GM12878 (cell line): ENCODE results near the gene VSX2. TPM values are rescaled to one million over a fixed set of nuclear protein-coding genes. Genes with fewer than 3 reads are reported as not detected.

Experiments used
- ATAC-seq: fragments of 200-7000 bp; cut with Tn5 transposase; 3 replicates; pipeline ENCODE4 v1.9.1; 2020; ENCODE audit warnings: mild to moderate bottlenecking, moderate library complexity
- BruUV-seq: library from RNA; stranded (reverse); fragments of 400-500 nt; replicated peaks from 2 replicates; lab custom pipeline; 2021; lab: Mats Ljungman, UMichigan
- CTCF ChIA-PET: fragments of 300-600 bp; sonication (Branson Sonifier 250); formaldehyde crosslinking; extraction: SDS; loops from one replicate; lab custom pipeline; 2021; ENCODE audit warnings: inconsistent platforms; lab: Yijun Ruan, JAX
- POLR2A ChIA-PET: fragments of 350-600 bp; formaldehyde crosslinking; extraction: SDS; loops from one replicate; lab custom pipeline; 2021; ENCODE audit warnings: inconsistent platforms; lab: Charles Lee
- RAD21 ChIA-PET: fragments of 300-600 bp; sonication (Branson Sonifier 250); formaldehyde crosslinking; loops from one replicate; lab custom pipeline; 2023; ENCODE audit warnings: antibody characterized with exemption; ENCODE audit not compliant: unreplicated experiment; lab: Charles Lee
- SMC1A ChIA-PET: fragments of 300-600 bp; sonication (Branson Sonifier 250); formaldehyde crosslinking; loops from one replicate; lab custom pipeline; 2023; ENCODE audit not compliant: unreplicated experiment, uncharacterized antibody; lab: Charles Lee
- DNase-seq: peaks from one replicate; pipeline ENCODE4 v3.0.0-alpha.2; 2011; ENCODE audit warnings: low read depth, low spot score
- FAIRE-seq: peaks from 3 replicates; lab custom pipeline; 2011; peaks lifted over from hg19 to GRCh38; lab: Jason Lieb, UNC
- H2AFZ ChIP-seq: 2 replicates; pipeline ENCODE4 v1.6.0; 2011; ENCODE audit warnings: low read depth, low read length, control low read depth; ENCODE audit not compliant: control insufficient read depth
- H3K27ac ChIP-seq: 2 replicates; pipeline ENCODE4 v1.5.1; 2011; ENCODE audit warnings: control low read depth; ENCODE audit not compliant: control insufficient read depth, insufficient read depth
- H3K27me3 ChIP-seq, 2 experiments: replicated peaks in 1 of 2; 2 replicates each; pipeline versions ENCODE4 v1.6.0 to v1.6.1; 2011; ENCODE audit warnings: low read length in 1 of 2; ENCODE audit not compliant: control insufficient read depth in 2 of 2, insufficient read depth in 2 of 2
- H3K36me3 ChIP-seq, 2 experiments: 2 replicates each; pipeline ENCODE4 v1.5.1; 2011; ENCODE audit warnings: low read length in 1 of 2; ENCODE audit not compliant: control insufficient read depth in 2 of 2, insufficient read depth in 2 of 2
- H3K4me1 ChIP-seq: 2 replicates; pipeline ENCODE4 v1.6.1; 2011; ENCODE audit warnings: mild to moderate bottlenecking, low read length, moderate library complexity, mixed read lengths; ENCODE audit not compliant: control insufficient read depth, insufficient read depth
- H3K4me2 ChIP-seq: 2 replicates; pipeline ENCODE4 v1.6.0; 2011; ENCODE audit warnings: control low read depth; ENCODE audit not compliant: control insufficient read depth, insufficient read depth
- H3K4me3 ChIP-seq: fragments of 200-600 bp; sonication (generic); 2 replicates; pipeline ENCODE4 v1.5.1; 2016
- H3K79me2 ChIP-seq: 2 replicates; pipeline ENCODE4 v1.6.0; 2011; ENCODE audit warnings: low read length; ENCODE audit not compliant: control insufficient read depth, insufficient read depth
- H3K9ac ChIP-seq: 2 replicates; pipeline ENCODE4 v1.8.0; 2011; ENCODE audit warnings: low read length, control low read depth, mixed read lengths; ENCODE audit not compliant: control insufficient read depth, insufficient read depth
- H3K9me3 ChIP-seq: replicated peaks from 3 replicates; pipeline ENCODE4 v1.5.1; 2011; ENCODE audit warnings: mild to moderate bottlenecking, low read length; ENCODE audit not compliant: control insufficient read depth, insufficient read depth
- H4K20me1 ChIP-seq: 2 replicates; pipeline ENCODE4 v1.6.0; 2011; ENCODE audit not compliant: control insufficient read depth, insufficient read depth
- ASH2L ChIP-seq: fragments of 300-600, 200-600 bp; sonication (generic); IDR thresholded peaks from 2 replicates; pipeline ENCODE4 v1.6.1; 2017; ENCODE audit warnings: low read depth, mild to moderate bottlenecking, borderline replicate concordance
- EED ChIP-seq: sonication (generic); IDR thresholded peaks from 2 replicates; pipeline ENCODE4 v1.6.1; 2016; ENCODE audit warnings: antibody characterized with exemption, low read depth
- ESRRA ChIP-seq: IDR thresholded peaks from 2 replicates; pipeline ENCODE4 v1.6.1; 2012; ENCODE audit warnings: mild to moderate bottlenecking, low read length, improper control_type of control experiment
- ETV6 ChIP-seq, 2 experiments: fragments of 450-650 bp in 1 of 2; IDR thresholded peaks in 1 of 2; conservative IDR thresholded peaks in 1 of 2; 2 replicates each; pipeline ENCODE4 v1.6.1; 2014; ENCODE audit warnings: antibody characterized with exemption in 1 of 2, borderline replicate concordance in 1 of 2, low read depth in 1 of 2, mild to moderate bottlenecking in 1 of 2, moderate library complexity in 1 of 2
- FOXK2 ChIP-seq: fragments of 450-650 bp; IDR thresholded peaks from 2 replicates; pipeline ENCODE4 v1.6.1; 2017; ENCODE audit warnings: mild to moderate bottlenecking, moderate library complexity
- HDAC6 ChIP-seq: fragments of 200-600 bp; sonication (generic); IDR thresholded peaks from one replicate; pipeline ENCODE4 v1.8.0; 2017; ENCODE audit warnings: antibody characterized with exemption; ENCODE audit not compliant: unreplicated experiment
- HDGF ChIP-seq: fragments of 450-650 bp; IDR thresholded peaks from 2 replicates; pipeline ENCODE4 v1.6.1; 2016; ENCODE audit warnings: antibody characterized with exemption
- IKZF1 ChIP-seq: fragments of 450-650 bp; conservative IDR thresholded peaks from 2 replicates; pipeline ENCODE4 v1.6.1; 2017; ENCODE audit warnings: antibody characterized with exemption, mild to moderate bottlenecking
- IKZF2 ChIP-seq, 2 experiments: fragments of 450-650 bp; IDR thresholded peaks; 2 replicates each; pipeline ENCODE4 v1.6.1; 2017; ENCODE audit warnings: mild to moderate bottlenecking in 2 of 2, moderate library complexity in 2 of 2
- IRF5 ChIP-seq: fragments of 450-650 bp; IDR thresholded peaks from 2 replicates; pipeline ENCODE4 v1.6.1; 2017; ENCODE audit warnings: borderline replicate concordance
- KLF5 ChIP-seq: fragments of 450-650 bp; IDR thresholded peaks from 2 replicates; pipeline ENCODE4 v1.6.1; 2014; ENCODE audit warnings: mild to moderate bottlenecking; ENCODE audit not compliant: partially characterized antibody
- PML ChIP-seq: IDR thresholded peaks from 2 replicates; pipeline ENCODE4 v1.6.1; 2012; ENCODE audit warnings: low read length, inconsistent platforms
- RELA ChIP-seq: fragments of 450-650 bp; IDR thresholded peaks from 2 replicates; pipeline ENCODE4 v1.8.0; 2014; ENCODE audit warnings: borderline replicate concordance; ENCODE audit not compliant: partially characterized antibody
- SREBF1 ChIP-seq: IDR thresholded peaks from 2 replicates; pipeline ENCODE4 v1.6.1; 2012; ENCODE audit warnings: mild to moderate bottlenecking, low read length
- WRNIP1 ChIP-seq: IDR thresholded peaks from 2 replicates; pipeline ENCODE4 v1.6.1; 2011; ENCODE audit warnings: low read depth, low read length, improper control_type of control experiment, borderline replicate concordance
- ZBTB33 ChIP-seq: fragments of 450-650 bp; IDR thresholded peaks from 2 replicates; pipeline ENCODE4 v1.6.1; 2017; ENCODE audit warnings: mild to moderate bottlenecking
- ZNF384 ChIP-seq: IDR thresholded peaks from 2 replicates; pipeline ENCODE4 v1.6.1; 2012; ENCODE audit warnings: low read depth, mild to moderate bottlenecking, low read length, improper control_type of control experiment, borderline replicate concordance
- ZNF687 ChIP-seq: fragments of 450-650 bp; IDR thresholded peaks from 2 replicates; pipeline ENCODE4 v1.6.1; 2017; ENCODE audit warnings: mild to moderate bottlenecking, moderate library complexity
- WGBS: methylation state at CpG from one replicate; pipeline ENCODE4 v1.1.6; 2016; ENCODE audit warnings: low lambda C conversion rate; ENCODE audit not compliant: insufficient replicate concordance, insufficient coverage; ENCODE audit errors: missing lambda C conversion rate; 5-methylcytosine and 5-hydroxymethylcytosine counted together
- in situ Hi-C: fragments of 300-500 bp; cut with MboI; formaldehyde crosslinking; loops from 9 replicates; pipeline ENCODE4 v1.14.3; 2018; ENCODE audit warnings: mixed read lengths
- intact Hi-C: fragments of 100-400 bp; cut with micrococcal nuclease; formaldehyde crosslinking; loops from one replicate; pipeline ENCODE4 v1.14.2; 2022; ENCODE audit not compliant: unreplicated experiment
- polyA plus RNA-seq, 11 experiments: library from polyadenylated mRNA; depleted of rRNA in 4 of 11; unstranded in 6 of 11; stranded (reverse) in 5 of 11; fragments of >200 nt; fragmentation: Nextera tagmentation in 4 of 11; fragmentation: Illumina TruSeq in 1 of 11; extraction: Ambion mirVana in 4 of 11; extraction: Trizol in 1 of 11; gene quantifications; 1 replicate in 1 of 11; 2 replicates in 10 of 11; pipeline versions ENCODE4 v1.2.1 to v1.2.3, GENCODE V29; 2011 to 2016; ENCODE audit warnings: inconsistent platforms in 2 of 11, missing spikeins in 2 of 11, low read depth in 1 of 11
- total RNA-seq, 4 experiments: library from RNA; depleted of rRNA in 3 of 4; stranded (reverse); fragments of >200 nt in 3 of 4; fragmentation: Illumina TruSeq in 1 of 4; extraction: Trizol in 1 of 4; gene quantifications; 2 replicates each; pipeline versions ENCODE4 v1.2.1 to v1.2.3, GENCODE V29; 2013 to 2021

Gene VSX2
- total and polyA plus RNA-seq, 10 of the 15 experiments (the other 5 are each of a cell fraction or from before 2014, with no cell fraction given), result 0.04 to 0.05 TPM; not detected in 8

- TF ChIP-seq ETV6 (conservative IDR thresholded peaks at IDR 0.05 in 1 of 2, IDR thresholded peaks at IDR 0.05 in 1 of 2; ENCODE audit: borderline replicate concordance in 1 of 2, low read depth in 1 of 2) (no peak), ZBTB33 (no peak)
Measured at GRCh38 chr14:74281069-74281468, 41.8 kb downstream of the VSX2 start (continued).

- DNase-seq (no peak), ATAC-seq (no peak), FAIRE-seq (no peak)
- intact Hi-C loops (no loop called here), in situ Hi-C loops (no loop called here)
- no peak overlapping the region for H3K9ac ChIP-seq
- no peaks in the 10 kb centered on the region for H3K79me2 ChIP-seq
- RAD21 ChIA-PET, result no interaction called here
- H3K4me3 ChIP-seq, result no peak overlapping the region
- no peaks in the 10 kb centered on the region for H3K4me1 ChIP-seq
- no peak overlapping the region for H3K27ac ChIP-seq
- H3K9me3 ChIP-seq, result no peaks in the 10 kb centered on the region
- H4K20me1 ChIP-seq, result no peaks in the 10 kb centered on the region
- CTCF ChIA-PET, result interaction anchor here (0.8 kb wide), 1 partner anchor 11 kb away, joined by 3 read pairs; no protein-coding TSS in a partner anchor
- H3K4me2 ChIP-seq, result no peak overlapping the region
- no TSS peak for BruUV-seq
- peaks cover 6 to 12% of the 10 kb centered on the region in 2 experiments for H3K36me3 ChIP-seq
- 100% methylated on average over 7 of the region's 7 CpGs for WGBS
- H3K27me3 ChIP-seq, result no peaks in the 10 kb centered on the region
- POLR2A ChIA-PET, result no interaction called here
- SMC1A ChIA-PET, result no interaction called here
- H2AFZ ChIP-seq, result no peak overlapping the region
- TF ChIP-seq IKZF2 (IDR thresholded peaks at IDR 0.05) (no peak), HDAC6 (no peak), KLF5 (no peak), ESRRA (no peak), PML (no peak), RELA (no peak), FOXK2 (no peak), IKZF1 (no peak), IRF5 (no peak), ZNF687 (no peak), ZNF384 (no peak), WRNIP1 (no peak), HDGF (no peak), SREBF1 (no peak), ASH2L (no peak), EED (no peak)
Measured at GRCh38 chr14:74286736-74287135, 47.5 kb downstream of the VSX2 start.
